Measurements from ENCODE around the gene GBGT1.
"Not testable (repeated sequence)": the region's sequence is repeated elsewhere in the genome, so short reads cannot be mapped to it uniquely, and the experiment has no call there.

Gene GBGT1

GRCh38 chr9:133163504-133164172 is at the start of gene GBGT1:
TSS of gene GBGT1 (minus strand) at chr9:133163914. CDS start at chr9:133162412, 1,502 bp downstream.
- peak; percentile 37 to 57 for DNase-seq

GRCh38 chr9:133210609-133211008 is 46.9 kb upstream of the GBGT1 start:
- DNase-seq: no peak

GRCh38 chr9:133210202-133210532 is 46.5 kb upstream of the GBGT1 start:
- no peak for DNase-seq

GRCh38 chr9:133209327-133210201 is 45.9 kb upstream of the GBGT1 start:
- not testable (repeated sequence) for DNase-seq

- DNase-seq: not testable (repeated sequence)
These were observed 45.2 kb upstream of the GBGT1 start, which contains the start of gene OBP2B for GRCh38 chr9:133208880-133209300. TSS of gene OBP2B (minus strand) at chr9:133209250. CDS start at chr9:133209199, 51 bp downstream.

- not testable (repeated sequence) for DNase-seq
These were observed 44.6 kb upstream of the GBGT1 start for GRCh38 chr9:133208171-133208879.

- DNase-seq: no peak
These were observed 43.9 kb upstream of the GBGT1 start for GRCh38 chr9:133207540-133208170.

GRCh38 chr9:133207021-133207531 is 43.4 kb upstream of the GBGT1 start:
- no peak for DNase-seq

- DNase-seq: no peak
These were observed 42.5 kb upstream of the GBGT1 start for GRCh38 chr9:133205996-133206931.

- DNase-seq: not testable (repeated sequence)
These were observed 41.8 kb upstream of the GBGT1 start for GRCh38 chr9:133205481-133205887.

- no peak for DNase-seq
These were observed 41.3 kb upstream of the GBGT1 start for GRCh38 chr9:133204993-133205336.

GRCh38 chr9:133204335-133204992 is 40.8 kb upstream of the GBGT1 start:
- no peak for DNase-seq

- no peak for DNase-seq
These were observed 39.9 kb upstream of the GBGT1 start for GRCh38 chr9:133203506-133204075.

- no peak for DNase-seq
These were observed 39.2 kb upstream of the GBGT1 start for GRCh38 chr9:133202688-133203453.

GRCh38 chr9:133202145-133202513 is 38.4 kb upstream of the GBGT1 start:
- no peak for DNase-seq

GRCh38 chr9:133201424-133202144 is 37.9 kb upstream of the GBGT1 start:
- DNase-seq: no peak

GRCh38 chr9:133200631-133201030 is 36.9 kb upstream of the GBGT1 start:
- no peak for DNase-seq

GRCh38 chr9:133199648-133200321 is 36.1 kb upstream of the GBGT1 start:
- DNase-seq: peak; percentile 10 to 16

GRCh38 chr9:133195029-133195428 is 31.3 kb upstream of the GBGT1 start:
- no peak for DNase-seq
